GM12878 (cell line): ENCODE measurements around the gene LSM5.

Experiments
- POLR2A ChIP-seq: IDR thresholded peaks from 2 replicates; pipeline ENCODE4 v1.6.1; 2011; ENCODE audit warnings: low read depth, mild to moderate bottlenecking, low read length
- SMAD1 ChIP-seq: fragments of 450-650 bp; IDR thresholded peaks from 2 replicates; pipeline ENCODE4 v1.6.1; 2018; ENCODE audit warnings: mild to moderate bottlenecking, low read depth; ENCODE audit not compliant: partially characterized antibody
- TF ChIP-seq, protein P1 (sequence below): IDR thresholded peaks from 2 replicates; pipeline ENCODE4 v1.6.1; 2012; ENCODE audit warnings: low read depth, low read length, improper control_type of control experiment
- TF ChIP-seq, protein P2 (sequence below): IDR thresholded peaks from 2 replicates; pipeline ENCODE4 v1.6.1; 2011; ENCODE audit warnings: low read depth, mild to moderate bottlenecking, low read length, moderate library complexity, borderline replicate concordance; ENCODE audit errors: extremely low read depth

GRCh38 chr7:32525839-32526238, 35.7 kb upstream of the LSM5 start:
- TF ChIP-seq, protein P1, sequence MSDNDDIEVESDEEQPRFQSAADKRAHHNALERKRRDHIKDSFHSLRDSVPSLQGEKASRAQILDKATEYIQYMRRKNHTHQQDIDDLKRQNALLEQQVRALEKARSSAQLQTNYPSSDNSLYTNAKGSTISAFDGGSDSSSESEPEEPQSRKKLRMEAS: no peak
- TF ChIP-seq SMAD1 (no peak), POLR2A (no peak)
- TF ChIP-seq, protein P2, sequence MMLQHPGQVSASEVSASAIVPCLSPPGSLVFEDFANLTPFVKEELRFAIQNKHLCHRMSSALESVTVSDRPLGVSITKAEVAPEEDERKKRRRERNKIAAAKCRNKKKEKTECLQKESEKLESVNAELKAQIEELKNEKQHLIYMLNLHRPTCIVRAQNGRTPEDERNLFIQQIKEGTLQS: no peak
